GM12892 (cell line): Measurements from ENCODE around the gene STK33.

Experiments used
- POLR2A ChIP-seq: IDR thresholded peaks from 2 replicates; pipeline ENCODE4 v1.6.1; 2011; ENCODE audit warnings: low read depth, low read length, control low read depth
- TAF1 ChIP-seq: IDR thresholded peaks from 2 replicates; pipeline ENCODE4 v1.6.1; 2011; ENCODE audit warnings: low read depth, mild to moderate bottlenecking, control low read depth, low read length, borderline replicate concordance

DNA sequence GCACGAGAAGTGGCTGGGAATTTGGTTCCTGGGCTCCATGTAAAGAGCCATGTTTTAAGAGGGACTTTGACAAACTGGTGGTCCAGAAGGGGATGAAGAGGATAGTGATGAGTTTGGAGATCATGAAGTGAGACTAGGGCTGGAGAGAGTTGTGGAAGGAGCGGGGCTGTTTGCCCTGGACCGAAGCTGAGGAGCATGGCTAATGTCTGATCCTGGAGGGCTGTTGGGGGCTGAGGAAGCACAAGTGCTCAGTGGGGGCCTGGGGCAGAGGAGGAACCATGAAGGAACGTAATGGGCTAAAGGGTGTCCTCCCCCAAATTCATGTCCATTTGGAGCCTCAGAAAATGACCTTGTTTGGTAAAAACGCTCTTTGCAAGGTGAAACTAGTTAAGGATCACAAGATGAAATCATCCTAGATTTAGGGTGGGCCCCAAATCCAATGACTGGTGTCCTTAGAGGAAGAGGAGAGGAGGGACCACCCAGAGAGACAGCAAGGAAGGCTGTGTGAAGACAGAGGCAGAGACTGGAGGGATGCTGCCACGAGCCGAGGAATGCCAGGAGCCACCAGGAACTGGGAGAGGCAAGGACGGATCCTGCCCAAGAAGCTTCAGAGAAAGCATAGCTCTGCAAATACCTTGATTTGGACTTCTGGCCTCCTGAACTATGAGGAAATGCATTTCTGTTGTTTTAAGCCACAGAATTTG is 223.1 kb downstream of the STK33 start:
- TF ChIP-seq TAF1 = no peak
- TF ChIP-seq POLR2A = no peak
